Measurements from ENCODE around the gene JAZF1. TPM values are rescaled to one million over a fixed set of nuclear protein-coding genes. Genes with fewer than 3 reads are reported as not detected.

The JAZF1 gene
- total and polyA plus RNA-seq, 2 donors (not counting 1 experiment from before 2014, with no cell fraction given) = 14.0 to 38.6 TPM

DNA sequence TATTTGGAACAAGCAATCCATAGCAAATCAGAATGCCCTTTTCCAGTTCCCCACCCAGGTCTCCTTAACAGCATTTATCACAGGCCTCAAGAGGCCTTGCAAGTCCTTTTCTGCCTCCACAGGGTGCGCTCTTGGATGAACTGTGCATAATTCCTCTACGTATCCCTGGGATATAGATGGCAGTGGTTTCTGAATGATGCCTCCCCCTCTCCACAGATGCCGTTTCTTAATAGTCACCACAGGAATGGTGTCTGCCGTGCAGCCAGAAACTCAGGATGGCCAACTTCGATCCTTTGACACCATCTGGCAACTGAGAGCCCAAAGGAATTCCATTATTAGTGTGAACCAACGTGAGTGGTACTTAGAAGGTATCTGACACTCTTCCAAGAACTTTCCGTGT is 43.1 kb downstream of the JAZF1 start:
- ChIA-PET POLR2A (no interaction called here), CTCF (no interaction called here)
- no peak for TF ChIP-seq EZH2 (IDR thresholded peaks at IDR 0.05; ENCODE audit: borderline replicate concordance, insufficient read depth, low read depth, low read length, poor library complexity, severe bottlenecking)
- TF ChIP-seq, protein P1, sequence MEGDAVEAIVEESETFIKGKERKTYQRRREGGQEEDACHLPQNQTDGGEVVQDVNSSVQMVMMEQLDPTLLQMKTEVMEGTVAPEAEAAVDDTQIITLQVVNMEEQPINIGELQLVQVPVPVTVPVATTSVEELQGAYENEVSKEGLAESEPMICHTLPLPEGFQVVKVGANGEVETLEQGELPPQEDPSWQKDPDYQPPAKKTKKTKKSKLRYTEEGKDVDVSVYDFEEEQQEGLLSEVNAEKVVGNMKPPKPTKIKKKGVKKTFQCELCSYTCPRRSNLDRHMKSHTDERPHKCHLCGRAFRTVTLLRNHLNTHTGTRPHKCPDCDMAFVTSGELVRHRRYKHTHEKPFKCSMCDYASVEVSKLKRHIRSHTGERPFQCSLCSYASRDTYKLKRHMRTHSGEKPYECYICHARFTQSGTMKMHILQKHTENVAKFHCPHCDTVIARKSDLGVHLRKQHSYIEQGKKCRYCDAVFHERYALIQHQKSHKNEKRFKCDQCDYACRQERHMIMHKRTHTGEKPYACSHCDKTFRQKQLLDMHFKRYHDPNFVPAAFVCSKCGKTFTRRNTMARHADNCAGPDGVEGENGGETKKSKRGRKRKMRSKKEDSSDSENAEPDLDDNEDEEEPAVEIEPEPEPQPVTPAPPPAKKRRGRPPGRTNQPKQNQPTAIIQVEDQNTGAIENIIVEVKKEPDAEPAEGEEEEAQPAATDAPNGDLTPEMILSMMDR (IDR thresholded peaks at IDR 0.05) = no peak
- H3K4me3 Mint-ChIP-seq = no peak overlapping the region
- 100% methylated on average over 2 of the region's 7 CpGs for WGBS (ENCODE audit: insufficient coverage)
- no peak overlapping the region for H3K27ac Mint-ChIP-seq
- no peak for ATAC-seq (ENCODE audit: low read depth)
- H3K27me3 ChIP-seq (replicated peaks in 1 of 4; ENCODE audit: control extremely low read depth in 1 of 4, control insufficient read depth in 3 of 4, insufficient read depth in 4 of 4, low read length in 3 of 4) = no peaks in the 10 kb centered on the region
- intact Hi-C loops (cut with micrococcal nuclease) = loop anchor here (10.0 kb wide), 1 partner anchor 47 kb away; the partner anchor contains the start of gene JAZF1
- no peak overlapping the region for H3K27ac ChIP-seq (ENCODE audit: low read length in 2 of 2)
- no peak overlapping the region for H3K9ac ChIP-seq (ENCODE audit: low read length)
- peaks cover 31% of the 10 kb centered on the region for H3K4me1 Mint-ChIP-seq
- H3K36me3 ChIP-seq (replicated peaks in 1 of 2; ENCODE audit: control extremely low read depth in 1 of 2, control insufficient read depth in 1 of 2, extremely low read depth in 1 of 2, insufficient read depth in 2 of 2, low read length in 1 of 2) = peaks cover 0 to 22% of the 10 kb centered on the region in 2 experiments
- H4K20me1 ChIP-seq (ENCODE audit: control insufficient read depth, insufficient read depth, low read length, poor library complexity, severe bottlenecking) = peaks cover 54% of the 10 kb centered on the region
- H3K9me3 Mint-ChIP-seq (ENCODE audit: insufficient read depth) = no peaks in the 10 kb centered on the region
- H3K27me3 Mint-ChIP-seq = no peaks in the 10 kb centered on the region
- no peaks in the 10 kb centered on the region for H3K9me3 ChIP-seq (ENCODE audit: control extremely low read depth in 1 of 3, control insufficient read depth in 2 of 3, insufficient read depth in 1 of 3, low read length in 2 of 3)
- H3K4me2 ChIP-seq (replicated peaks; ENCODE audit: low read depth, low read length, poor library complexity, severe bottlenecking) = no peak overlapping the region
- no peak overlapping the region for H3K4me3 ChIP-seq (ENCODE audit: control extremely low read depth in 1 of 5, extremely low read depth in 1 of 5, insufficient read depth in 1 of 5, low read depth in 2 of 5, low read length in 4 of 5)
- H2AFZ ChIP-seq (ENCODE audit: insufficient read depth, low read depth, low read length, poor library complexity, severe bottlenecking) = no peak overlapping the region
- peaks cover 97% of the 10 kb centered on the region for H3K79me2 ChIP-seq (ENCODE audit: control insufficient read depth, insufficient read depth, low read length)
- no peak for DNase-seq
- peaks cover 12 to 13% of the 10 kb centered on the region in 2 donors for H3K4me1 ChIP-seq (ENCODE audit: control insufficient read depth in 2 of 2, insufficient read depth in 2 of 2, low read length in 2 of 2)

DNA sequence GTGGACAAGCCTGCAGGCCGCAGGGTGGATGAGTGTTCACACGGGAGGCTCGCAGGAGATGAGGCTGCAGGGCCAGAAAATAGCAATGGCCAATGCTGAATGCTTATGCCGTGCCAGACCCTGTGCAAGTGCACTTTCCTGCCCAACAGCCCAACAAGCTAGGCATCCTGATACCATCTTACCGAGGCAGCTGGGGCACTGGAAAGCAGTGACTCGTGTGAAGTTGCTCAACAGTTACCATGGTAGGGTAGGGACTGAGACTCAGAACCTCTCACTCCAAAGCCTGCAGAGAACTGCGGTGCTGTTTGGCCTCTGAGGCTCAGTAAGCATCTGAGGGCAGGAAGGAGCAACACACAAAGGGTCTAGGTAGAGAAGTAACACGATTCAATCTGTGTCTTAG is 43.7 kb downstream of the JAZF1 start:
- no peak overlapping the region for H3K4me3 Mint-ChIP-seq
- ATAC-seq (ENCODE audit: low read depth) (no peak), DNase-seq (no peak)
- H3K4me1 Mint-ChIP-seq = peaks cover 34% of the 10 kb centered on the region
- Histone ChIP-seq H3K27ac (ENCODE audit: low read length in 2 of 2) (no peak overlapping the region), H2AFZ (ENCODE audit: insufficient read depth, low read depth, low read length, poor library complexity, severe bottlenecking) (no peak overlapping the region), H3K4me1 (ENCODE audit: control insufficient read depth in 2 of 2, insufficient read depth in 2 of 2, low read length in 2 of 2) (peaks cover 12 to 13% of the 10 kb centered on the region in 2 donors), H3K4me3 (ENCODE audit: control extremely low read depth in 1 of 5, extremely low read depth in 1 of 5, insufficient read depth in 1 of 5, low read depth in 2 of 5, low read length in 4 of 5) (no peak overlapping the region), H4K20me1 (ENCODE audit: control insufficient read depth, insufficient read depth, low read length, poor library complexity, severe bottlenecking) (peaks cover 59% of the 10 kb centered on the region), H3K79me2 (ENCODE audit: control insufficient read depth, insufficient read depth, low read length) (peaks cover 97% of the 10 kb centered on the region), H3K27me3 (replicated peaks in 1 of 4; ENCODE audit: control extremely low read depth in 1 of 4, control insufficient read depth in 3 of 4, insufficient read depth in 4 of 4, low read length in 3 of 4) (no peaks in the 10 kb centered on the region), H3K4me2 (replicated peaks; ENCODE audit: low read depth, low read length, poor library complexity, severe bottlenecking) (no peak overlapping the region), H3K36me3 (replicated peaks in 1 of 2; ENCODE audit: control extremely low read depth in 1 of 2, control insufficient read depth in 1 of 2, extremely low read depth in 1 of 2, insufficient read depth in 2 of 2, low read length in 1 of 2) (peaks cover 0 to 22% of the 10 kb centered on the region in 2 experiments), H3K9me3 (ENCODE audit: control extremely low read depth in 1 of 3, control insufficient read depth in 2 of 3, insufficient read depth in 1 of 3, low read length in 2 of 3) (no peaks in the 10 kb centered on the region), H3K9ac (ENCODE audit: low read length) (no peak overlapping the region)
- intact Hi-C loops (cut with micrococcal nuclease) = loop anchor here (10.0 kb wide), 1 partner anchor 48 kb away; the partner anchor contains the start of gene JAZF1
- WGBS (ENCODE audit: insufficient coverage) = 96% methylated on average over 7 of the region's 8 CpGs
- CTCF ChIA-PET = no interaction called here
- TF ChIP-seq, protein P1 (IDR thresholded peaks at IDR 0.05) = no peak
- no peak for TF ChIP-seq EZH2 (IDR thresholded peaks at IDR 0.05; ENCODE audit: borderline replicate concordance, insufficient read depth, low read depth, low read length, poor library complexity, severe bottlenecking)
- no peaks in the 10 kb centered on the region for H3K9me3 Mint-ChIP-seq (ENCODE audit: insufficient read depth)
- no peak overlapping the region for H3K27ac Mint-ChIP-seq
- no peaks in the 10 kb centered on the region for H3K27me3 Mint-ChIP-seq
- POLR2A ChIA-PET = no interaction called here

Data from B cell (primary cell).